ENCODE data around the gene PDGFD.
A peak's percentile ranks its signal among the peaks of the same experiment; 100 is the strongest.

PDGFD gene

DNA sequence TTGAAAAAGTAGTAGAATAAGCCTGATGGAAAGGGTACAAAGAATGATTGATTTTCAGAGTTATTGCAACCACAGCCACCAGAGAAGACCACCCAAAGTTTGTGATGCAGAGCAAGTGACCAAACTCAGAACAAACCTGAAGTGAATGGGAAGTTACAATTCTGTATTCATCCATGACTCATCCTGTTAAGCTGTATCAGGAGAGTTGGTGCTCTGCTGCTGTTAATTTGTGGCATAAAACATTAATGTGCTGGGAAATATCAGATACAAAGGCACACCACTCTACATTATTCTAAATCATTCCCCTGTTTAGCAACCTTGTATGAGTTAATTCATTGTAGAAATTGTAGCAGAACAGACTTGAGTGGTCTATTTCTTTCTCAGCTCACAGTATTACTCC lies 19.6 kb upstream of the PDGFD start:
- DNase-seq (ENCODE audit: low read depth in 2 of 2) = no peak
- no peak overlapping the region for H3K4me3 ChIP-seq (replicated peaks in 1 of 2; ENCODE audit: low read depth in 2 of 2, low read length in 2 of 2)
- TF ChIP-seq, protein P1, sequence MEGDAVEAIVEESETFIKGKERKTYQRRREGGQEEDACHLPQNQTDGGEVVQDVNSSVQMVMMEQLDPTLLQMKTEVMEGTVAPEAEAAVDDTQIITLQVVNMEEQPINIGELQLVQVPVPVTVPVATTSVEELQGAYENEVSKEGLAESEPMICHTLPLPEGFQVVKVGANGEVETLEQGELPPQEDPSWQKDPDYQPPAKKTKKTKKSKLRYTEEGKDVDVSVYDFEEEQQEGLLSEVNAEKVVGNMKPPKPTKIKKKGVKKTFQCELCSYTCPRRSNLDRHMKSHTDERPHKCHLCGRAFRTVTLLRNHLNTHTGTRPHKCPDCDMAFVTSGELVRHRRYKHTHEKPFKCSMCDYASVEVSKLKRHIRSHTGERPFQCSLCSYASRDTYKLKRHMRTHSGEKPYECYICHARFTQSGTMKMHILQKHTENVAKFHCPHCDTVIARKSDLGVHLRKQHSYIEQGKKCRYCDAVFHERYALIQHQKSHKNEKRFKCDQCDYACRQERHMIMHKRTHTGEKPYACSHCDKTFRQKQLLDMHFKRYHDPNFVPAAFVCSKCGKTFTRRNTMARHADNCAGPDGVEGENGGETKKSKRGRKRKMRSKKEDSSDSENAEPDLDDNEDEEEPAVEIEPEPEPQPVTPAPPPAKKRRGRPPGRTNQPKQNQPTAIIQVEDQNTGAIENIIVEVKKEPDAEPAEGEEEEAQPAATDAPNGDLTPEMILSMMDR (IDR thresholded peaks at IDR 0.05; ENCODE audit: low read depth, low read length) = no peak

DNA sequence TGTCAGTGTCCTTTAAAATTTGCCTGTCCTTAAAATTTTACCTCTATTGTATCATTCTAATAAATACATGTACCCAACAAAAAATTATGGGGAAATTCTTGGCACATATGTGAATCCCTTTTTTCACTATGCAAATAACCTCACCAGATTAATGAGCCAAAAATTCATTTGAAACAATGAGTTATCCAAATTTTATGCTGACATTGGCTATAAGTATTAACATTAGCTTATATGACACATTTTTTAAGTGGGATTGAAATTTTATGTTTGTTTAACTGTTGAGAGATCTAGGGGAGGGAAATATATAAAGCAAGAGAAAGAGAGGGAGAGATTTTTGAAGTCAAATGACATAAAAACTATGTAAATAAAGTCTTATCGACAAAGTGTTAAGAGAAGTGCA lies 11.8 kb upstream of the PDGFD start:
- no peak overlapping the region for H3K4me3 ChIP-seq (replicated peaks in 1 of 2; ENCODE audit: low read depth in 2 of 2, low read length in 2 of 2)
- DNase-seq (ENCODE audit: low read depth in 2 of 2) = no peak
- TF ChIP-seq, protein P1 (IDR thresholded peaks at IDR 0.05; ENCODE audit: low read depth, low read length) = no peak

DNA sequence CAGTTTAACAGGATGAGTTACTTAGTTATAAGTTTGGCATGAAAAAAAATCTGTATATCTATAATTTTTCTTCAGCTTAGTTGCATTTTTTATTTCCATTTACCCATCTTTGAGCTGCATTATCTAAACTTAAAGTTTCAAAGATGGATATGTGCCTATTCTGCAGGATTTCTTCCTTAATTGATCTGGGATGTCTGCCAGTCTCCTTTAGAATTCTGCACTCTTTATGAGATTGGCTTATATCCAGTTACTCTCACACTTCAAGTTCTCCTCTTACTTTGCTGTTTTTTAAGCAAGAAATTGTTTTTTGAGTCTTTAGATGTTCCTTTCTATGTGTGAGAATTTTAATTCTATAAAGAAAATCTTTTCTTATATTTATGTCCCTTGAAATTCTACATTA lies 5.1 kb upstream of the PDGFD start:
- TF ChIP-seq, protein P1 (IDR thresholded peaks at IDR 0.05; ENCODE audit: low read depth, low read length) = no peak
- DNase-seq (ENCODE audit: low read depth in 2 of 2) = no peak
- no peak overlapping the region for H3K4me3 ChIP-seq (replicated peaks in 1 of 2; ENCODE audit: low read depth in 2 of 2, low read length in 2 of 2)

DNA sequence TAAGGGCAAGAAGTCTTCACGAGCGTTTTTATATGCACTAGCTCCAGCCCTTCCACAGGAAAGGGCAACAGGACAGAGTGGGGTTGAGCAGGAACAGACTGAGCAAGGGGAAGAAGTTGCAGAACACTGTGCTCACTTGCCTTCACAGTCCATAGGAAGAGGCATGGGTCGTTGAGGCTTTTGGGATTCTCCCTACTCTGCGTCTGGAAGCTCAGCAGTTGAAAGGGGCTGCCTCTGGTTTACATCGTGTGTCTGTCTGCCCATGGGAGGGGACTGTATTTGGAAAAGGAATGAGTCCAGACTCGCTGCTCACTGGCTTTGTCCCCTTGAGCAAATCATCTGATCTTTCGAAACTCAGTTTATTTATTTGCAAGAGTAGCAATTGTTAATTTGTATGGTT lies 1.1 kb upstream of the PDGFD start:
- no peak for DNase-seq (ENCODE audit: low read depth in 2 of 2)
- H3K4me3 ChIP-seq (replicated peaks in 1 of 2; ENCODE audit: low read depth in 2 of 2, low read length in 2 of 2) = no peak overlapping the region
- TF ChIP-seq, protein P1 (IDR thresholded peaks at IDR 0.05; ENCODE audit: low read depth, low read length) = no peak

DNA sequence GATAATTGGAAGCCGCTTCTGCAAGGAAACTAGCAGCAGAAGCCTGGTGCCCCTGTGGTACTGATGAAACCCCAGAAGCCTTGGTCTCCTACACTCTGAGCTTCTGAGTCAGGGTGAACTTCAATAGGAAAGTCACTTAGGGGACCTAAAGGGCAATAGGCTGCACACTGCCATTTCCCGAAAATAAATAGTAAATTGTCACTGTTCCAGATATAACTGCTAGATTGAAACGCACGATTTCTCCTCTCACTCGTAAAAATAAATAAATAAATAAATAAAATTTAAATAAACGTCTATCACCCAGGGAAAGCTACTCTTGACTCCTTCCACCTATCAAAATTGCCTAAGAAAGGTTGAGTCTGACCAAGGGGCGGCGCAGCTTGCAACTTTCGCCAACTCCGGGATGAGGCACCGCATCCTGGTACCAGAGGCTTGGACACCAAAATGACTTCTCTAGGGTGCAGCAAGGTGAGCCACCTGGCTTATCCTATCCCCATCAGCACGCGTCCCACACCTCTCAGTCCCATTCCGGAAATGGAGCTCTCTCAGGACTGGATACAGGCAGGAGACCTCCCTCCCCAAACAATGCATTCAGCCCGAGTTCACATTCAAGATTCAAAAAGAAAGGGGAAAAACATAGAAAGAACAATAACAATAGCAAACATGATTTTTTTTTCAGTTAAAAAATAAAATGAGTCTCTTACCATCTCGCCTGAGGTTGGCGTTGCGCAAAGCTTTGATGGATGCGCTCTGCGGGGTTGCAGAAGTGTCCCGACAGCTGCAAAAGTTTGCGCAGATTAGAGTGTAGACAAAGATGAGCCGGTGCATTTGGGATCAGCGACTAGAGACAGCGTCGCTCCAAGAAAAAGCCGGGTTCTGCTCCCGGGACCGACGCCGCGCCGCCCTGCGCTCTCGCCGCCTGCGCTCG lies 583 bp downstream of the PDGFD start:
- TF ChIP-seq, protein P1 (IDR thresholded peaks at IDR 0.05; ENCODE audit: low read depth, low read length) = no peak
- peak; percentile 23 to 58 for DNase-seq (ENCODE audit: low read depth in 2 of 2)

DNA sequence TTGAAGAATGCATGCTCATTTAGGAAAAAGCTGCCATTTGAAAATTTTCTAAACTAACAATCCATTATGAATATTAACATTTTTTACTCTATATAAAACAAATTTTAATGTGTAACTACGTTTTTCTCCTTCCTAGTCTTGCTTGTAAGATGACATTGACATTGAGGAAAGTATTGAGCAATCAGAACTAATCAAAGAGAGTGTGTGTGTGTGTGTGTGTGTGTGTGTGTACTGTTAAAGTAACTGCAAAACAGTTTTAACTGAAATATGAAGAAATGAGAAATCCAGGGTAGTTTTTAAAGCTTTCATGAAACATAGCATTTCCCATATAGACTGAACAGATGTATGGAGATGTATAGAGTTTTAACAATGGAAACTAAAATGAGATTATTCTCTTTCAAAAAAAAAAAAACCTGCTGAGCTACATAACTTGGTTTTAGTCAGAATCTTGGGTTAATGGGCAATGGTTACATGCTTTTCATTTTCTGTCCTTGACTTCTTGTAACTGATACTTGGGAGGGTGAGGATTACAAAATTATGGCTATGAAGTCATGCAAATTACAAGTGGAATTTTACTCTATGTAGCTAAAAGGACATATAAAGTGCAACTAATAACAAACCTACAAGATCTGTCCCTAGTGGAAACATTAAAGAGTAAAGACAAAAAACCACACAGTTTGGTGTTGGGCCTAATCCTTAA lies 2.0 kb downstream of the PDGFD start:
- H3K4me3 ChIP-seq (replicated peaks in 1 of 2; ENCODE audit: low read depth in 2 of 2, low read length in 2 of 2) = peak overlapping the region in 1 of 2 donors; percentile 72

More for the DNA sequence above, 583 bp downstream of the PDGFD start:
- peak overlapping the region; percentile 53 to 72 for H3K4me3 ChIP-seq (replicated peaks in 1 of 2; ENCODE audit: low read depth in 2 of 2, low read length in 2 of 2)

More for the DNA sequence above, 2.0 kb downstream of the PDGFD start:
- TF ChIP-seq, protein P1 (IDR thresholded peaks at IDR 0.05; ENCODE audit: low read depth, low read length) = no peak
- DNase-seq (ENCODE audit: low read depth in 2 of 2) = peak in 1 of 2 donors; percentile 33

Measured in cardiac fibroblast (primary cell).